ENCODE results near the gene CDKN1A.

CDKN1A gene

GRCh38 chr6:36656441-36656840, 22.1 kb upstream of the CDKN1A start:
- no peak for DNase-seq

- DNase-seq, result no peak
Measured at GRCh38 chr6:36657271-36657670, 21.2 kb upstream of the CDKN1A start.

GRCh38 chr6:36657942-36658544, 20.5 kb upstream of the CDKN1A start:
- peak in 1 of 3 donors; percentile 58 for DNase-seq

- DNase-seq, result no peak
Measured at GRCh38 chr6:36659271-36659670, 19.2 kb upstream of the CDKN1A start.

- peak in 1 of 3 donors; percentile 35 for DNase-seq
Measured at GRCh38 chr6:36660771-36661471, 17.6 kb upstream of the CDKN1A start.

GRCh38 chr6:36662380-36662779, 16.1 kb upstream of the CDKN1A start:
- DNase-seq, result no peak

- DNase-seq, result no peak
Measured at GRCh38 chr6:36662827-36663256, 15.7 kb upstream of the CDKN1A start.

- no peak for DNase-seq
Measured at GRCh38 chr6:36663504-36664446, 14.7 kb upstream of the CDKN1A start.

GRCh38 chr6:36665180-36665579, 13.3 kb upstream of the CDKN1A start:
- DNase-seq, result no peak

GRCh38 chr6:36666287-36666686, 12.2 kb upstream of the CDKN1A start:
- no peak for DNase-seq

- DNase-seq, result peak; percentile 91 to 95 (median 95)
Measured at GRCh38 chr6:36666826-36667591, 11.5 kb upstream of the CDKN1A start.

- DNase-seq, result peak in 1 of 3 donors; percentile 32
Measured at GRCh38 chr6:36668591-36668990, 9.9 kb upstream of the CDKN1A start.

GRCh38 chr6:36669002-36669401, 9.5 kb upstream of the CDKN1A start:
- DNase-seq, result no peak

- no peak for DNase-seq
Measured at GRCh38 chr6:36670271-36670670, 8.2 kb upstream of the CDKN1A start.

- no peak for DNase-seq
Measured at GRCh38 chr6:36671687-36672375, 6.7 kb upstream of the CDKN1A start.

- DNase-seq, result no peak
Measured at GRCh38 chr6:36673882-36674281, 4.6 kb upstream of the CDKN1A start.

GRCh38 chr6:36674942-36675341, 3.6 kb upstream of the CDKN1A start:
- no peak for DNase-seq

GRCh38 chr6:36676141-36677058, 2.1 kb upstream of the CDKN1A start:
- peak; percentile 61 to 84 (median 75) for DNase-seq

GRCh38 chr6:36677059-36677749, 1.3 kb upstream of the CDKN1A start:
- no peak for DNase-seq

- no peak for DNase-seq
Measured at GRCh38 chr6:36677753-36678487, 594 bp upstream of the CDKN1A start.

Measured in suppressor macrophage treated with lipopolysaccharide for 1 hour (primary cell).